GM18519 (cell line): ENCODE results near the gene TOP3B.

ENCODE experiments used
- ATAC-seq: cut with Tn5 transposase; IDR thresholded peaks from one replicate; pipeline ENCODE4 v1.9.1; 2021; ENCODE audit warnings: mild to moderate bottlenecking, moderate library complexity; ENCODE audit not compliant: unreplicated experiment, low FRiP score

Gene TOP3B

DNA sequence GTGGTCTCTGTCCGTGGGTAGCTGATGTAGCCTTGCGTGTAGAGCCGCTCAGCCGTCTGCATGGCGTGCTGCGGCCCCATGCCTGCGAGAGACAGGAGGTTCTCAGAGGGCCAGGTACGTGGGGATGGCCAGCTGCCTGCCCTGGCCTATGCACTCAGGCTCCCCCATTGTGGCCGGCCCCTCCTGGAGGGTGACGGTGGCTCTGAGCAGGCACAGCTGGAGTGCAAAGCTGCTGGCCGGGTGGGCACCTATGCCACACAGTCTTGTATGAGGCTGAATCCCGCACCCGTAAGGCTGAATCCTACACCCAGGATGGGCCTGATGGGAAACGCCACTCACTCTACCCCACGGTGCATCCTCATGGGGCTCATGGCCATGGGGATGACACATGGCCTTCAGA is 18.4 kb downstream of the TOP3B start:
- no peak for ATAC-seq

DNA sequence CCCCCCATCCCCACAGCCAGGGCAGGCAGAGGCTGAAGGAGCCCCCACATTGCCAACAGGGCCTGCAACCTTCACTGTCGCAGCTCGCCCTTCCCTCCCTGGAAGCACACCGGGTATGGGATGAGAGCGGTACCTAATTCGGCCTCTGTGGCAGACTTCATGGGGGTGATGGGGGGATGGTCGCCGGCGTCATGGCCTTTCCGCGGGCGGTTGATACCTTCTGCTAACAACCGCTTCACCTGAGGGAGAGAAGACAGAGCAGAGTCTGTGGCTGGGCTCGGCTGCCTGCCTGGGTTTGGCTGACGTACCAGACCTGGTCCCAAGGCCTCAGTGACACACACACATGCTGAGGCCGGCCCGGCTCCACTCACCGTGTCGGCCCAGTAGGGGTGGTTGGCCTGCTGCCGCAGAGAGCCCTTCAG is 18.8 kb downstream of the TOP3B start:
- ATAC-seq, result no peak

DNA sequence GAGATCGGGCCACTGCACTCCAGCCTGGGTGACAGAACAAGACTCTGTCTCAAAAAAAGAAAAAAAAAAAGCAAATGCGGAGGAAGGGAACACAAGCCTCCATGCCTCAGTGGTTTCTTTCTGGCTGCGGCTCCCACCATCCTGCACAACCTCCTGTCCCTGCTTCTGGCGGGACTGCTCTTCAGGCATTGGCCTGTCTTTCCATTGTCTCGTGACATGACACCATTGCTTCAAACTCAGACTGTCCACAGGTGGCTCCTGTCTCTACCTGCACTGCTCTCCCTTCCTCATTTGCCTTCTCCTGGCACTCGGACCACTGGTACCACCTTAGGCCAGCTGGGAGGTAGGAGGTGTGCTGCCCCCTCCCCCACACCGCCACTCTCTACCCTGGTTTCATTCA is 19.3 kb downstream of the TOP3B start:
- ATAC-seq, result no peak

DNA sequence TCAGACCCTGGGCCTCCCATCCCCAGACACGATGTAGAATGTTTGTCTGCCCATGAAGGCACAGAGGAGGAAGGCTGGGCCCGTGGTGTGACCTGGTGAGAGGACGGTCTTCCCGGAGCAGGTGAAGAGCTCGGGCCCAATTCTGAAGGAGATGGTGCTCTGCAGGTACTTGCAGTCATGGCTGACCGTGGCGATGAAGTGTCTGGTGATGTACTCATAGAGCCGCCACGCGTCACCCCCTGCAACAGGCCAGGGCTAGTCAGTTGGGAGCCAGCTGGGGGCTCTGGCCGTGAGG is 20.0 kb downstream of the TOP3B start:
- ATAC-seq, result no peak

DNA sequence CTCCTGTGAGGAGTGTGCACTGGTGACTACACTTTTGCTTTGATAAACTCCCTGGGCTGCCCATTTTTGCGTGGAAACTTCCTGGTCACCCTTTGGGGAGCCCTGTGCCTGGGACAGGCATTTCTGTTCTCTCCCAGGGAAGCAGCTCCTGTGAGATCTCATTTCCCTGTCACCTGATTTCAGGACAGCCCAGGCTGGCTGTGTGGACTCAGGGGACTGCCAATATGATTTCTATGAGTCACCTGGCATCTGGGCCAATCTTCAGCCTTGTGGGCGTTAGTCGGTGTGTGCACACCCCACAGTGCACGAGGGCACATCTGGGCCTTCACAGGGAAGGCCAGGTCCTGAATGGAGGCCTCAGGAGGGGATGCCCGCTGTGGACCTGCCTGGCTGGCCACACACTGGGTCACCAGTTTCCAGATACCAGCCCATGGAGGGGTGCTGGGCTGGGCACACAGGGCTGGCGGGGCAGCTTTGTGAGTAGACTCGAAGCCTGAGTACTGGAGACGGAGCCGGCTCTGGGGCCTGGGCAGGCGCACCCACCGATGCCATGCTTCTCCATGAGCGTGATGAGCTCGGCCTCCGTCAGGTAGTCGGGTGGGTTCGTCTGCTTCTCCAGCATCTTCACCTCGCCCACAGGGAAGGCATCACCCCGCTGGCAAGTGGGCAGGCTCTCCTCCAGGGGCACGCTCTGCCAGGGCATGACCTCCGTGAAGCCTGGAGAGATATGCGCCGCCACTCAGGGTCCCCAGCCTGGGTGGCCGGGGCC is 20.5 kb downstream of the TOP3B start:
- no peak for ATAC-seq

DNA sequence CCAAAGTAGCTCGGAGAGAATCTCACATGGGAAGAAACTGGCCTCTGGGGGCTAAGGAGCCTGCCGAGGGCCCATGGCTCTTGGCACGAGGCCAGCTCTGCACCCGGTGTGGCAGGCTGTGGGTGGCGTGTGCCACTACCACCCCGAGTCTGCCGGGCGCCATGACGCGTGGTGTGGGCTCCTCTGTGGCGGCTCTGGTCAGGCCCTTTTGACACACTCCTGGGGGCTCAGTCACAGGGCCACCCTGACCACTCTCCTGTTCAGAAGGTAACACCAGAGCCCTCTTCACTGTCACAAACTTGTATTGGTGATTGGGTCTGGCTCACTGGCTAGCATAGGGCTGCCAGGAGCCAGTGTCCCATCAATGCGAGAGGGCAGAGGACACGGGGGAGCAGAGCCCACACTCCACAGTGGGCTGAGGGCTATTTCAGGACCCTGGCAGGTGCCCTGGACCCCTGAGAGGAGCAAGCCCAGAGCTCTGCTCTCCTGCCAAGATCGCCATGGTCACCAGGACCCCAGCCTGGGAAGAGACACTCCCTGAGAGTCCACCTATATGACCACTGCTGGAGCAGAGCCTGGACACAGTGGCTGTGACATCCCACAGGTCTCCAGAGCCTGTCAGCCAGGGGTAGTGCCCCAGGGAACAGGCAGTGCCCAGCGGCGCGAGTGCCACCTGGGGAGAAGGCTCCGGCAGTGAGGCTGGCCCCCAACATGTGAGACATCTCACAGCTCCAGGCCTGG is 21.3 kb downstream of the TOP3B start:
- no peak for ATAC-seq

DNA sequence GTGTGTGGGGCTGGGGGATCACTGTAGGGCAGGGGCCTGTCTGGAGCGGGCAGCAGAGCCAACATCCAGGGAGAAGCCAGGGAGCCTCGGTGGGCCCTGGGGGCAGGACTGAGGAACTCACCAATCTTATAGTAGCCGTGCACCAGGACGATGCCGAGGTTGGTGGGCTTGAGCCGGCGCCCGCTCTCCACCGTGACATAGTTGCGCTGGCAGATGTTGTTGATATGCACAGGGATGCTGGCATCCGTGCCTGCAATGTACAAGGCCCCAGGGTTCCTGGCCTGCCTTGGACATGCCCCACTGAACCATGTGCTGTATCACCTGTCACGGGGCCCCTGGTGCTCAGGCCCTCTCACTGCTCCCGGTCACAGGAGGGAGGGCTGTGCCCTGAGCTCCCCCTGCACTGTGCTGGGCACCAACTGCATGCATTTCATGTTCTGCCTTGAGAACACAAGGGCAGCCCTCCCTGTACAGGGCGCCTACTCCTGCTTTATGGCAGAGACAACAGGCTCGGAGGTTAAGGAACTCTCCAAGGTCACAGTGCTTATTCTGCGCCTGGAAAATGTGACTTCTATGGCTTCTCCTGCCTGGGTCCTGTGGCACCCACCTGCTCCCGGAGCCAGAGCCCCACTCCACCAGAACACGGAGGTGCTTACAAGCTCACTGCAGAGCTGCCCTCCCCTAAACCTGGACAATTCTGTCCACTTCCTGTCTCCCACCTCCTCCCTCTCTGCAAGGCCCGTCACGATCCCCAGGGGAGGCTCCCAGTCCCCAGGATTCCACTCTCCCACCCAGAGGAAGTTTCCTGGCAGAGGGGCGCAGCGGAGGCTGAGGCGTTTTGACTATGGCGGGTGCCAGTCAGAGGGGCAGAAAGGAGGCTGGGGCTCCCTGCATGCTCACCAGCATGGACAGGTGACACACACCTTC is 22.1 kb downstream of the TOP3B start:
- ATAC-seq, result no peak

DNA sequence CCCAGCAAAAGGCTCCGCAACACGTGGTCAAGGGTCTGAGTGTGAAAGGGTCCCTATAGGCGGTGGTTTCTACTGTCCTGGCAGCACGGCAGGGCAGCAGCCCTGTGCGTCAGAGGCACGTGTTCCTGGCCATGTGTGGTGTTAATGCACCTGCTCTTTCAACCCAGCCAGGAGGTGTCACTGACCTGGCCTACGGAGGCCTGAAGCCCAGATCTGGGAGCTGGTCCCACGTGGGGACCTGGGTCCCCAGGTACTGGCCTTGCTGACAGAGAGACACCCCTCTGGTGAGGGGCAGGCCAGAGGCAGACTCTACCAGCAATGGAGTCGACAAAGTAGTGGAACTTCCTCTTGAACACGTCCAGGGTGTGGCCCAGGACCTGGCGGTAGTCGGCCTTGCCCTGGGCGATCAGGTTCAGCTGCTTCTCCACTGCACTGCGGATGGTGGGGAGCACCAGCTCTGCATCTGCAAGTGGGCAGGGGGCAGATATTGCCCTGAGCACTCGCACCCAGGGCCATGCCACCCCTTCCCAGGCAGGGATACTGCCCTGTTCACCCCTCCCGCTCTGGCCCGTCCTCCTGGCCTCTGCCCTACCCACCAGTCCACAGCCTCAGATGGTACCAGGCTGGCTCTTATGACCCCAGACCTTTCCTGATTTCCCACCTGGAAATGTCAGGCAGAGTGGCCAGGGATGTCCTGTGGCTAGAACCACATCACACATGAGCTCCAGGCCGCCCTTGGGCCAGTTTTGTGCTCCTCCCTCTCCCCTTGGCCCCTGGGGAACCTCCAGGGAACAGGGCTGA is 23.1 kb downstream of the TOP3B start:
- ATAC-seq, result no peak

DNA sequence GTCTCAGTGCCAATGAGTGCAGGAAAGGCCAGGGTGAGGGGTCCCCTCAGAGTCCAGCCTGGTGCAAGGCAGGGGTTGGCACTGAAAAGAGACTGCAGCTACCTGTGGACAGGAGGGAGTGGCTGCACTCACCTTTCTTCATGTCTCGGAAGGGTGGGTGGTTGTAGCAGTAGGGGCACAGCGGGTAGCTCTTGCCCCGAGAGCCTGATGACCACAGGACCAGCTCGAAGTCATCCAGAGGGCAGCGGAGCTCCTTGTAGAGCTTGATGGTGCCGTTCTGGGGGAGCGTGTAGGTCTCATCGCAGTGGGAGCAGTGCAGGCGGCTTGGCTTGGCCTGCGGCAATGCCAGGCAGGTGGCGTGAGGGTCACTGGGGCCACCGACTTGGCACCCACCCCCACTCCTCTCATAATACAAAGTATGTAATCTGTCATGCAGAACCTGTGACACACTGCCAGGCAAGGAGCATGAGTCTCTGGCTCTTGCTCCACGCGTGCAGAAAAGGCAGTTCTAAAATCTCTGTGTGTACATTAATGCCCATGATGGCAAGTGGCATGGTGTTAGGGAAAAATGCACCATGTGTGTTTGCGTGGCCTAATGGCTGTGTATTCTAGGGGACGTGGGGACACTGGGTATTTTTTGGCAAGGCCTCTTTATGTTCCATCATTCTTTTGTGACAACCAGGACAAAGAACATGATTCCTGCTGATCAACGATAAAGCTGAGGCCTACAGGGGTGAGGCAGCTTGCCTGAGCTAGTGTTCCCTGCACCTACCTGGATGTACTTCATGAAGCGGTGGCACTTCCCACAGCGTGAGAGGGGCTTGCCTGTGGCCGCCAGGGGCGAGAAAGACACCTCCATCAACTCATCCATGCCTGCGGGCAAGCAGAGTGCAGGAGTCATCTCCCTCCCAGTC is 24.0 kb downstream of the TOP3B start:
- no peak for ATAC-seq

DNA sequence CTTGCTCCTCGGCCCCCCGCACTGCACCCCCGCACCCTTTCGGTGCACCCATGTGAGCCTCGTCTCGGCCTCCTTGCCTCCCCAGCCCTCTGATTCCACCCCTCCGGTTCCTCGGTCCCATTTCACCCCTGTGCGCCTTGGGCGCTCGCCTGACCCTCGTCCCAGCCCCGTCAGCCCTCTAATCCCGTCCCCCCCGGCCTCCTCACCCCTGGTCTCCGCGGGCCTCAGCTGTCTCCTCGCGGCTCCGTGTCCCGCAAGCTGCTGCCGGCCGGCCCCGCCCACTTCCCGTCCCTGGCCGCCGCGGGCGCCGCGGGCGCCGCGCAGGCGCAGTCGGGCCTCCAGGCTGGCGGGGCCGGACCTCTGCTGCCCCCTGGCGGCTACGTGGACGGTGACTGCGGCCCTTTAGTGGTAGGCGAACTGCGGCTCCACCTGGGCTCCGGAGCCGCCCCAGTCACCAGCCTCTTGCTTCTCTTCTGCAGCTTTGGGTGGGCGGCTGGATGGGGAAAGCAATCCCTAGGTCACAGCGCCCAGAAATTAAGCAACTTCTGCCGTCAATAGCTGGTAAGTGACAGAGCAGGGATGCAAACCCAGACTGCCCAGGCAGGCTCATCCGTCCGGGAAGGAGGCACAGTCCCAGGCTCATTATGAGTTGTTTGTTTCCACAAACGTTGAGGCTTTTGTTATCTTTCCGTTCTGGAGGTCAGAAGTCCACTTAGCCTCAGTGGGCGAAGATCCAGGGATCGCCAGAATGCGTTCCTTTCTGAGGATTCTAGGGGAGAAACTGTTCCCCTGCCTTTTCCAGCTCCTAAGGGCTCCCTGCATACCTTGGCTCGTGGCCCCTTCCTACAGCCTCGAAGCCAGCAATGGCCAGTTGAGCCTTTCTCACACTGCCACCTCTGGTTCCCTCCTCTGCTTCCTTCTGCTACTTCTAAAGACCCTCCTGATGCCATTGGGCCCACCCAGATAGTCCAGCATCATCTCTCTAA is 29.7 kb downstream of the TOP3B start, which contains the start of gene PPM1F:
Gene PPM1F, minus strand, starts transcription at position 263 of the 986 bp plus-strand sequence. CDS start 6,800 bp downstream, outside the sequence.
- ATAC-seq, result peak; percentile 57

DNA sequence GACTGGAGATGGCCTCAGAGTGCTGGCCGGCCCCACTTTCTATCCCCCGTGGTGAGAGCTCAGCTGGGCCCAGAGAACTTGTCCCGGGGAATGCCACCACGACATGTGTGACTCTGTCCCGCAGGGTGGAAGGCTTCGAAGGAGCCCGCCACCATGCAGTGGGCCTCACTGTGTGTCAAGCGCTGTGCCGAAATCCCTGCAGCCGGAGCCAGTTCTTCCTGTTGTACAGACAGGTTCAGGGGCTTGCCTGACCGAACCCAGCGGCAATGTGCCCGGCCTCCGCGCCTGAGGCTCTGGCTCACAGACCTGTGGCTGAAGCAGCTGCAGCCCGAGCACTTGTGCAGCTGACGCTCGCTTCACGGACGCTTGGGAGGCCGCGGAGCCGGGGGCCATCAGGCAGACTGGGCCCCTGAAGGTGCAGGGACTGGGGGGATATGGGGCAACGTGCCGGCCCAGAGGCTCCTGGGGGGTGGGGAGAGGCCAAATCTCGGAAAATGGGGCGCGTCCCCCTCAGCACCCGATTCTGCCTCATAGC is 30.6 kb downstream of the TOP3B start:
- ATAC-seq, result no peak

DNA sequence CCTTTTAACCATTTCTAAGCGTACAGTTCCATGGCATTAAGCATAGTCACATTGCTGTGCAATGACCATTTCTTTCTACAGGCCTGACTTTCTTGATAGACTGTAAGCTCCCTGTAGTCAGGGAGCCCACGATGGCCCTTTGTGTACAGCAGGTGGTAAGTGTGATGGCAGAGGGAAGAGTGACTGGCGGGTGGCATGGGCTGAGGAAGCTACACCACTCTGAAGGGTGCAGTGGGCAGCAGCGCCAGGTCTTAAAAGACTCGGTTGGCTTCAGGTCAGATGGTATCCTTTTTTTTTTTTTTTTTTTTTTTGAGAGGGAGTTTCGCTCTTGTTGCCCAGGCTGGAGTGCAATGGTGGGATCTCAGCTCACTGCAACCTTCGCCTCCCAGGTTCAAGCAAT is 31.5 kb downstream of the TOP3B start:
- no peak for ATAC-seq

DNA sequence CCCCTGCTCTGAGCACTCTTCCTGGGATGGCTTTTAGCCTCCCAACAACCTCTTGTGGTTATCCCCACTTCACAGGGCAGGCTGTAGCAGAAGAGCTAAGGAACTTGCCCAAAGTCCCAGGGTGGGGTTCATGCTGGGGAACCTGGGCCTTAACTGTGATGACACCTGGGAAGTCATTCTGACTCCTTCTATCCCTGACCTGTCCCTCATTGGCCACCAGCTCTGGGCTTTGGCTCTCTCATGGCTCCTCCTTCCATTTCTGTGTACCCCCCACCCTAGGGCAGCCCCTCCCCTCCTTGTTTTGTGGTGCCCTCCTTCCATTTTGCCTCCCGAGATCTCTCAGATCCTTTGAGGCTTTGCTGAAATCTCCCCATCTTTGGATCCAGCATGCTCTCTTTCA is 32.6 kb downstream of the TOP3B start:
- no peak for ATAC-seq

DNA sequence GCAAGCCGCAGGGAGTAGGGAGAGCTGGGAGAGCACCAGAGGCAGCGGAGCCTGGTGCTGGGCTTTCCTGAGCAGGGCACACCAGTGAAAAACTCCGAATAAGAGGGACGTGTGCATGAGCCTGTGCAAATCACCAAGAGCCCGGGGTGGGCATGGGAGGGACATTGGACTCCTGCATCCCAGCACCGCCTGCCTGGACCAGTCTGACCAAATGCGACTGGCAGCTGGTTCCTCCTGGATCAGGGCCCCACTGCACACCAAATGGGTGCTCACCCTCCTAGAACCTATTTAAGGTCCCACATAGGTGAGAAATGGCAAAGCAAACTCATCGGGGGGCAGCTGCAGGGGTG is 33.0 kb downstream of the TOP3B start:
- ATAC-seq, result no peak

DNA sequence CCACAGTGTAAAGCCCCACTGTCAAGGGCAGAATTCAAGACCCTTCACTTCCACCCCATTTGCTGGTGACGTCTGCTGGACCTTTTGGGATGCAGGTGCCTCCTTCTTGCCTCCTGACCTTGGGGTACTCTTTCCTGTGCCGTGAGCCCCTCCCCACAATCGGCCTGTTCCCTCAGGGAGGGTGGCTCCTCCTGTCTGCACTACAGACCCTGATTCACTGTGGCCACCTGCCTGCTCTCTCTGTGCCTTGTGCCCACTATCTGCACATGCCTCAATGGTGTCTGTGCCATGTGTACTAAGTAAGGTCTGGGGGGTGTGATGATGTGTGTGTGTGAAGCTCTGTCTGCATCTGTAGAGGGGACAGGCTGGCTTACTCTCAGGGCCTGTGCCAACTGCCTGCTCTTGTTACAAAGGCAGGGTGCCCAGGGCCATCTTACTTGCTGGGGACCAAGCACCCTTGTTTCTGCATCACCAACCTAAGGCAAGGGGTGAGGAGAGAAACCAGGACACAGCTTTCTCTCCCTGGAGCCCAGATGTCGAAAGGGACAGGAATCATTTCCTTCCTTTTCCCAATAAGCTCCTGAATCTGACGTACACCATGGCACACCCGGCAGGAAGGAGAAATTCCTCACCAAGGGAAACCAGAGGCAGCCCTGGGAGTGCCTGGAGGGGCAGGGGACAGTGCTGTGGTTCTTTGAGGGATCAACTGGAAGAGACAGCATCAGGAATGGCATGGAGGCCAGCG is 33.6 kb downstream of the TOP3B start:
- ATAC-seq, result no peak

DNA sequence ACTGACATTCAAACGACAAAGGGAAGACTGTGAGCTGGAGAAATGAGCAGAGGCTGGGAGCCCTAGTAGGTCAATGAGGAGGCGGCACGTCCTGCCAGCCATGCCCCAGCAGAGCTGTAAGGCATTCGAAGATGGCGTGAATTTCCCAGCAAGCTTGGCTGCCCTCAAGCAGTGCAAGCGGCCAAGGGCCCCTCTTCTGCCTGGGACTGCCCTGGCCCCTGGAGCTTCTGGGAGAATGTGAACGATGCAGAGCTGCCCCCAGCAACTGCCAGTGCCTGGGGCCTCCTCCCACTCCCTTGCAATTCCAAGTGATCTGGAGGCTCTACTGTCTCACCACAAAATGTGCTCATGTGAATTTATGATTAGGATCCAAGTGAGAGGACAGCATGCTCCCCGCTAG is 34.2 kb downstream of the TOP3B start:
- ATAC-seq, result no peak
